Rectal smooth muscle tissue (tissue), 1 donor: ENCODE results near the gene RNF11.
"Not testable (repeated sequence)": the region's sequence is repeated elsewhere in the genome, so short reads cannot be mapped to it uniquely, and the experiment has no call there.

Experiments used
- H3K27ac ChIP-seq: one replicate; pipeline ENCODE4 v1.7.0; 2013; ENCODE audit warnings: low read depth, low read length, inconsistent platforms
- H3K27me3 ChIP-seq: one replicate; pipeline ENCODE4 v1.7.0; 2013; ENCODE audit warnings: low read length; ENCODE audit not compliant: control insufficient read depth, insufficient read depth
- H3K36me3 ChIP-seq: one replicate; pipeline ENCODE4 v1.7.0; 2013; ENCODE audit warnings: low read length; ENCODE audit not compliant: control insufficient read depth, insufficient read depth
- H3K4me1 ChIP-seq: one replicate; pipeline ENCODE4 v1.7.0; 2013; ENCODE audit warnings: low read length; ENCODE audit not compliant: control insufficient read depth, insufficient read depth
- H3K4me3 ChIP-seq: one replicate; pipeline ENCODE4 v1.7.0; 2013; ENCODE audit warnings: low read length
- H3K9ac ChIP-seq: one replicate; pipeline ENCODE4 v1.7.0; 2013; ENCODE audit warnings: low read length

RNF11 gene

DNA sequence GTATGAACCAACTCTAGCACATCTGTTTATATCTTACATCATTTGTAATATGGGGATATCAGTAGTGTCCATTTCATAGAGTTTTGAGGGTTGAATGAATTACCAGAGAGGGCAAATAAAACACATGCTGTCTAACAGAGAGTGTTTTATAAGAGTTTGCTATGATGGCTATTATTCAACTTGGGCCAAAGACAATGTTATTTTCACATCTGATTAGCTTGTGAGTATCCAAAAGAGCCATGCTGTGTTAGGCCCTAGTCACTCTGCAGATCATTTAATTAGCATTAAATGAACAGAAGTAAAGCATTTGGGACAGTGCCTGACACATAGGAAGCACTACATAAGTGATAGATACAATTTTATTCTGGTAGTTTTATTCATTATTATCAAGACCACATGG, 4.2 kb upstream of the RNF11 start:
- Histone ChIP-seq H3K4me3 (no peak overlapping the region), H3K36me3 (no peaks in the 10 kb centered on the region), H3K27me3 (no peaks in the 10 kb centered on the region), H3K27ac (no peak overlapping the region), H3K9ac (no peak overlapping the region), H3K4me1 (peaks cover 2% of the 10 kb centered on the region)

DNA sequence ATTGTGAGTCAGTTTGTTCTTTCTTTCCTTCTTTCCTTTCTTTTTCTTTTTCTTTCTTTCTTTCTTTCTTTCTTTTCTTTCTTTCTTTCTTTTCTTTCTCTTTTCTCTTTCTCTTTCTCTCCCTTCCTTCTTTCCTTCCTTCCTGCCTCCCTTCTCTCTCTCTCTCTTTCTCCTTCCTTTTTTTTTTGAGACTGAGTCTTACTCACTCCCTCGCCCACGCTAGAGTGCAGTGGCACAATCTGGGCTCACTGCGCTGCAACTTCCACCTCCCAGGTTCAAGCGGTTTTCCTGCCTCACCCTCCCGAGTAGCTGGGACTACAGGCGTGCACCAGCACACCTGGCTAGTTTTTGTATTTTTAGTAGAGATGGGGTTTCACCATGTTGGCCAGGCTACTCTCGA, 1.8 kb upstream of the RNF11 start:
- not testable (repeated sequence) for H3K27me3 ChIP-seq, H3K4me3 ChIP-seq, H3K27ac ChIP-seq, H3K4me1 ChIP-seq, H3K36me3 ChIP-seq, H3K9ac ChIP-seq

DNA sequence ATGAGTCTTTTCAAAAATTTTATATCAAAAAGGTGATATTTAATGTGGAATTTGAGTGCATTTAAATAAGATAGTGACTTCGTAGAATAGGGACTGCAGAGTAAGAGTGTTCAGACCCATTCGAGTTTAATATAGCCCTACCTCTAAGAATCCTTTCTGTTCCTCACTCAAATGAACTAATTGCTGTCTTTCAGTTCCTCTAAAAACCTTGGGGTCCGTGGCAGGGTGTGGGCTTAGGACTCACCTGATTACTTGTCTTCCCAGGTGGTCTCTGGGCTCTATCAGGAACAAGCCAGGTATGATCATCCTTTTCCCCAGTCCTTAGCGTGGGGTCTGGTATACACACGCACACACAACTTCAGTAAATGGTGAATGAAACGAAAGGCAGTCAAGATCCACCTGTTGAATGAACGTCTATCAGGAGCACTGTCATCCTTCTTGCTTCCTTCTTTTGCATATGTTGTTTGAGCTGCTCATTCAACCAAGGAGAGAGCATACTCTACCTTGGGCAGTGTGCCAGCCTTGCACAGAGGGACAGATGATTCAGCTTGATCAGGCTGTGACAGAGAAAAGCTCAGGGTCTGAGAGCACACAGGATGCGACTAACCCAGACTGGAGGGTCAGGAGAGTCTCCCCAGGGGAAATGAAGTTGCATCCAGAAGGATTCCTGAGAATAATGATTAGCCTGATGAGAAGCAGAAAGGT, 1.2 kb upstream of the RNF11 start:
- peak overlapping the region; percentile 90 for H3K27ac ChIP-seq
- H3K36me3 ChIP-seq: no peaks in the 10 kb centered on the region
- peak overlapping the region; percentile 80 for H3K4me3 ChIP-seq

DNA sequence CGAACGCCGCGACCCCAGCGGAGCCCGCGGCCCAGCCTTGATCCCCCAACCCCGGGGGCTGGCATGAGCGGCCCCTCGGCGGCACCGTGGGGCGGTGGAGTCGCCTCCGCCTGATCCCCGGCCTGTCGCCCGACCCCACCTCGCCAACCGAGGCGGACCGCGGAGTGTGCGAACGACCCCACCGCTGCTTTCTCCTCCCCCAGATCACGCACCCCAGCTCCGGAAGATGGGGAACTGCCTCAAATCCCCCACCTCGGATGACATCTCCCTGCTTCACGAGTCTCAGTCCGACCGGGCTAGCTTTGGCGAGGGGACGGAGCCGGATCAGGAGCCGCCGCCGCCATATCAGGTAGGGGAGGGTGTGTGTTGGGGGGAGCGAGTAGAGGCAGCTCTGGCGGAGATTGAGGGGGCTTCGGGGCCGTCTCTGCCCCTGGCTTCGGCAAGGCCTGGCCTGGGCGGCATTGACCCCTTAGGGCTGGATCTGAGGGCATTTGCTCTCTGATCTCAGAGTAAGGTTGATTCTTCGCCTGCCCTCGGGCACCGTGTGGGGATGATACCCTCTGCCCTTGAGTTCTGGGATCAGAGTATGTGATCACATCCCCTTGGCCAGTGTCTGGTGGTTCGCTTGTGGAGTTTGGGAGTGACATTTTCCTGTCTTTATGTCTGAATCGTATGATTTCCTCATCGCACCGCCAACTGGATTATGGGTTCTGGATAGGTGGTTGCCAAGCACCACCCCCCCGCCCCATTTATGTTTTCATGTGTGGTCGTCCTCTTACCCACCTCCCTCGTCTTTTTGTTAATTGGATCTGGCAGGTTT, 668 bp downstream of the RNF11 start:
- peak overlapping the region; percentile 99 for H3K9ac ChIP-seq
- no peaks in the 10 kb centered on the region for H3K27me3 ChIP-seq
- H3K36me3 ChIP-seq: no peaks in the 10 kb centered on the region
- H3K27ac ChIP-seq: peak overlapping the region; percentile 90
- H3K4me1 ChIP-seq: peaks cover 5% of the 10 kb centered on the region
- peak overlapping the region; percentile 80 for H3K4me3 ChIP-seq

More for the DNA sequence above, 1.2 kb upstream of the RNF11 start:
- peaks cover 5% of the 10 kb centered on the region for H3K4me1 ChIP-seq
- no peaks in the 10 kb centered on the region for H3K27me3 ChIP-seq
- H3K9ac ChIP-seq: no peak overlapping the region

DNA sequence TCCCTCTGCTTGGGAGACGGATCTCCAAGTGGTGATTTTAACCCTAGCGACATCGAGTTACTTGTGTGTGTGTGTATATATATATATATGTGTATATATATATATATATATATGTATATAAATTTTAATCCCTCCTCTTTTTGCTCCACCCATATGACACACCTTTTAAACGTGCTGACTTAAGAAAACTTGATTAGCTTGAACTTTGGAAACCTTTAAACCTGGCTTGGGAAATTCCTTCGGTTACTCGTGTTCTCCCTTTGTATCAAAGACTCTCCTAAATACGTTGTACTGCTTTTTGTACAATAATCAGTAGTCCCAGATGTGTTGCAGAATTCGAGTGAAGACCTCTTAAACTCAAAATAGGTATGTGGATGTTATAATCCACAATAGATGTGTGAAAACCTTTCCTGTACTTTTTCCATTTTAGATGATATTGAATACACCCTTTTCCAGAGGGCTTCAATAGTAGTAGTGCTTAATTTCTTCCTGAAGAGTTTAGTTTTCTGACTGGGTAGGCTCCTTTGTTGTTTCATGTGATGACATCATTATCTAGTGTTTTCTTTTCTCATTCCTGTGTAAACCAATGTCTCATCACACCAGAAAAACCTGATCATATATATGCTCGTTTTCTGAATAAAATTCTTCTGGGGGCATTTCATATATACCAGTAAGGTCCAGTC, 1.4 kb downstream of the RNF11 start:
- H3K27ac ChIP-seq: peak overlapping the region; percentile 90
- H3K27me3 ChIP-seq: no peaks in the 10 kb centered on the region
- H3K4me3 ChIP-seq: peak overlapping the region; percentile 80
- no peaks in the 10 kb centered on the region for H3K36me3 ChIP-seq
- peaks cover 5% of the 10 kb centered on the region for H3K4me1 ChIP-seq
- peak overlapping the region; percentile 99 for H3K9ac ChIP-seq

DNA sequence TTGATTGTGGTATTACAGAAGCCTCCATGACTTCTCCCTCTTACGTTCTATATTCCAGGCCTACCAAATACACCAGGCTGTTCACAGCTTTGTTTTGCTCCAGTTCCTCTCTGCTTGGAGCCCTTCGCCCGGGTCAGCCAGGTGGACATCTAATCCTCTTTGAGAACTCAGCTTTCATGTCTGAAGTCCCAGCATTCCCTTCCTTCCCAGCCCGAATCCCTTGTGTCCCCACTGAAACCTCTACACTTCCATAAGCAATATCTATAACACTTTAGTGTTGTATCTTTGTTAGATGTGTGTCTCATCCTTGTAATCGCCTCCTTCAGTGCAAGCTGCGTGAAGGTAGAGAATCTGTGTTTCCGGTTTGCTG, 1.9 kb downstream of the RNF11 start:
- H3K27ac ChIP-seq: peak overlapping the region; percentile 54
- H3K4me3 ChIP-seq: peak overlapping the region; percentile 80
- no peaks in the 10 kb centered on the region for H3K27me3 ChIP-seq
- H3K36me3 ChIP-seq: no peaks in the 10 kb centered on the region
- peaks cover 5% of the 10 kb centered on the region for H3K4me1 ChIP-seq
- H3K9ac ChIP-seq: peak overlapping the region; percentile 13

DNA sequence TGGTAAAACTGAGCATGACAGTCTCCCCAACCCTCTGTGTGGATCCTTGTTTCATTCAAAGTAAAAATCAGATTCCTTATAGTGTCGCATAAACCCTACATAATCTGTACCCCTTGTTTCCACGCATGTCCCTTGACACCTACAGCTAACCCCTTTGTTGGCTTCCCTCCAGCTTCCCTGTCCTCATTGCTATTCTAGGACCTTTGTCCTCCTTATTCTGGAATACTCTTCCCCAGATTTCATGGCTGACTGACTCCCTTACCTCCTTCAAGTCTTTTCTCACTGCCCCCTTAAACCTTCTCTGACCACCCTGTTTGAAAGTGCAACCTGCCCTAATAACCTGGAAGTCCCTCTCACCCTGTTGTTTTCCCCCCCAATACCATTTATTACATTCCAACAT, 4.0 kb downstream of the RNF11 start:
- Histone ChIP-seq H3K27ac (no peak overlapping the region), H3K9ac (no peak overlapping the region), H3K4me3 (no peak overlapping the region), H3K27me3 (no peaks in the 10 kb centered on the region), H3K36me3 (no peaks in the 10 kb centered on the region), H3K4me1 (peaks cover 3% of the 10 kb centered on the region)

DNA sequence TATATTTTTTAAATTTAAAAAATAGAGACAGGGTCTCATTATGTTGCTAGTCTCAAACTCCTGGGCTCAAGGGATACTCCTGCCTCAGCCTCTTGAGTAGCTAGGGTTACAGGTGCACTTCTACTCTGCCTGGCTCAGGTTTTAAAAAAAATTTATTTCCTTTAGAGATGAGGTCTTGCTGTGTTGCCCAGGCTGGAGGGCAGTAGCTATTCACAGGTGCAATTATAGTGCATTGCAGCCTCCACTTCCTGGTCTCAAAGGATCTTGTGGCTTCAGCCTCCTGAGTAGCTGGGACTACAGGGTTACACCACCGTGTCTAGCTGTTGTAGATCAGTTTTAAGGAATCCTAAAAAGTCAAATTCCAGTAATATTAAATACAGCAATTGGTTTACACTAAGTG, 5.0 kb downstream of the RNF11 start:
- no peak overlapping the region for H3K4me3 ChIP-seq
- H3K4me1 ChIP-seq: peaks cover 3% of the 10 kb centered on the region

DNA sequence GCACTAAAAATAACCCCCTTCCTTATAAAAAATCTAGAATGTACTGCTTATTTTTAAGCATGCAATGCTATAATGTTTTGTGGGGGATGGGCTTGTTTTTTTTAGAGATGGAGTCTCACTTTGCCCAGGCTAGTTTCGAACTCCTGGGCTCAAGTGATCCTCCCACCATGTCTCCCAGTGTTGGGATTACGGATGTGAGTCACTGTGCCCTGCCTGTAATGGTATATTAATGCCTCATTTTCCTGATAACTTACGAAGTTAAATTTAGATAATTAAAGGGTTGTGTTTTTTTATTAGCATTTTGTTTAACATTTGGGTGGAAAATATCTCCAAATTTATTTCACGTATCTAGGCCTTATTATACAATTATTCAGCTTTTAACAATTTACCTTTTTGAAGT, 6.5 kb downstream of the RNF11 start:
- peaks cover 3% of the 10 kb centered on the region for H3K4me1 ChIP-seq
- H3K27me3 ChIP-seq: no peaks in the 10 kb centered on the region
- H3K36me3 ChIP-seq: no peaks in the 10 kb centered on the region
- H3K27ac ChIP-seq: no peak overlapping the region
- no peak overlapping the region for H3K4me3 ChIP-seq
- H3K9ac ChIP-seq: no peak overlapping the region

More for the DNA sequence above, 5.0 kb downstream of the RNF11 start:
- no peaks in the 10 kb centered on the region for H3K27me3 ChIP-seq
- H3K36me3 ChIP-seq: no peaks in the 10 kb centered on the region
- no peak overlapping the region for H3K27ac ChIP-seq
- H3K9ac ChIP-seq: no peak overlapping the region

DNA sequence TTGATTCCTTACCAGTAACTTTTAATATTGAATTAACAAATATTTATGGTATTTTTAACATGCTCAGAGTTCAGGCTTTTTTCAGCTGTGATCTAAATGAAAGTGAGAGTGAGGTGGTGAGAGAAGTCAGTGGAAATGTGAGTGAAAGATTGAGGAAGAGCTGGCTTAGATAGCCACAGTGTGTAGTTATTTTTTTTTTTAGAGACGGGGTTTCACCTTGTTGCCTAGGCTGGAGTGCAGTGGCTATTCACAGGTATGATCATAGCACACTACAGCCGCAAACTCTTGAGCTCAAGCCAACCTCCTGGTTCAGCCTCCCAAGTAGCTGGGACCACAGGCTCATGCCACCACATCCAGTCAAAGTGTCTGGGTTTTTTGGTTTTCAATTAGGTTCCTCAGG, 10.9 kb downstream of the RNF11 start:
- H3K36me3 ChIP-seq: no peaks in the 10 kb centered on the region

DNA sequence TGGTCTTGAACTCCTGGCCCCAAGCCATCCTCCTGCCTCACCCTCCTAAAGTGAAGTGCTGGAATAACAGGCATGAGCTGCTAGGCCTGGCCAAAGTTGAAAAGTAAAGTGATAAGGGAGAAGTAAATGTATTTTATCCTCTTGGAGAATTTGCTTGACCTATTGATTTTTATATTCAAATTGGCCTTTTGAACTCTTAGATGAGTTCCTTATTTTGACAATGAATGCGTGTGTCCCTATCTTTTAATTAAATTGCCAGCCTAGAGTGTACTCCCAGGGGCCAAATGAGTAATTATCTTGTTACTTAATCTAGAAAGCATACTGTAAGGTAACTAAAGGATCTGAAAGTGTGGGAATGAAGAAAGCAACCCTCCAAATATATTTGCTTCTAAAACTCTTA, 11.4 kb downstream of the RNF11 start:
- no peaks in the 10 kb centered on the region for H3K36me3 ChIP-seq
- H3K4me3 ChIP-seq: no peak overlapping the region
- H3K4me1 ChIP-seq: no peaks in the 10 kb centered on the region
- no peak overlapping the region for H3K27ac ChIP-seq
- H3K27me3 ChIP-seq: no peaks in the 10 kb centered on the region
- H3K9ac ChIP-seq: no peak overlapping the region

More for the DNA sequence above, 10.9 kb downstream of the RNF11 start:
- no peak overlapping the region for H3K4me3 ChIP-seq
- H3K27me3 ChIP-seq: no peaks in the 10 kb centered on the region
- no peaks in the 10 kb centered on the region for H3K4me1 ChIP-seq
- H3K9ac ChIP-seq: no peak overlapping the region
- H3K27ac ChIP-seq: no peak overlapping the region

DNA sequence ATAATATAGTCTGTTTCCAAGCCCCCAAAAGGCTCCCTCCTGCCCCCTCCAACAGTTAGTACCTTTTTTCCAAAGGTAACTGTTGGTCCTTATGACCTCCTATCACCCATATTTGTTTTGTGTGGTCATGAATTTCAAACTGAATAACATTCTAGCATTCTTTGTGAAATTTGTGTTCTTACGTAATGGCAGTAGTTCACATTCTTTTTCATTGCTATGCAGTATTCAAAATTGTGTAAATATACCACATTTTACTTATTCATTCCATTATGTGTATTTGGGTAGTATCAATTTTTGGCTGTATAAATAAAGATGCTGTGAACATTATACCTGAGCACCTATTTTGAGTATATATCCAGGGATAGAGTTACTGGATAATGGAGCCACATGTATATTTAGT, 13.4 kb downstream of the RNF11 start:
- no peaks in the 10 kb centered on the region for H3K36me3 ChIP-seq
- H3K4me1 ChIP-seq: no peaks in the 10 kb centered on the region
- H3K27me3 ChIP-seq: no peaks in the 10 kb centered on the region
- no peak overlapping the region for H3K9ac ChIP-seq
- no peak overlapping the region for H3K4me3 ChIP-seq
- no peak overlapping the region for H3K27ac ChIP-seq
